ENCODE results near the gene FPR3. TPM values are rescaled to one million over a fixed set of nuclear protein-coding genes. Genes with fewer than 3 reads are reported as not detected.

The FPR3 gene
- polyA plus RNA-seq, 1 donor from 2014 or later, result not detected

DNA sequence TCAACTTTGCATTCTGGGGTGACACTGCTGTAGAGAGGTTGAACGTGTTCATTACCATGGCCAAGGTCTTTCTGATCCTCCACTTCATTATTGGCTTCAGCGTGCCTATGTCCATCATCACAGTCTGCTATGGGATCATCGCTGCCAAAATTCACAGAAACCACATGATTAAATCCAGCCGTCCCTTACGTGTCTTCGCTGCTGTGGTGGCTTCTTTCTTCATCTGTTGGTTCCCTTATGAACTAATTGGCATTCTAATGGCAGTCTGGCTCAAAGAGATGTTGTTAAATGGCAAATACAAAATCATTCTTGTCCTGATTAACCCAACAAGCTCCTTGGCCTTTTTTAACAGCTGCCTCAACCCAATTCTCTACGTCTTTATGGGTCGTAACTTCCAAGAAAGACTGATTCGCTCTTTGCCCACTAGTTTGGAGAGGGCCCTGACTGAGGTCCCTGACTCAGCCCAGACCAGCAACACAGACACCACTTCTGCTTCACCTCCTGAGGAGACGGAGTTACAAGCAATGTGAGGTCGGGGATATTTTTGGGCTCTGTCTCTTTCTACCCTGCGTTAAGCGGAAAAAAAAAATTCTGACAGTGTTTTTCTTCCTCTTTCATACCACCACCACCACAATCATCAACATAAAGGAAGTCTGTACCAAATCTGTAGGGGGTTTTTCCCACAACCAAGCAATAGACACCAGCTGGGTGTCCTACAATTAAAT is 29.5 kb downstream of the FPR3 start:
- no peak overlapping the region for H2AFZ ChIP-seq (ENCODE audit: low read depth, low read length)
- H3K27me3 ChIP-seq (ENCODE audit: insufficient read depth, low read depth, low read length), result no peaks in the 10 kb centered on the region
- no peaks in the 10 kb centered on the region for H3K36me3 ChIP-seq (ENCODE audit: insufficient read depth, low read length)
- no peaks in the 10 kb centered on the region for H3K79me2 ChIP-seq (replicated peaks; ENCODE audit: insufficient read depth, low read length)
- no peak overlapping the region for H3K4me2 ChIP-seq (ENCODE audit: low read length)
- H4K20me1 ChIP-seq (ENCODE audit: insufficient read depth), result no peaks in the 10 kb centered on the region
- H3K9me3 ChIP-seq (ENCODE audit: low read length), result peaks cover under 1% of the 10 kb centered on the region
- no peaks in the 10 kb centered on the region for H3F3A ChIP-seq (ENCODE audit: insufficient read depth, low read length, poor library complexity, severe bottlenecking)
- H3K4me3 ChIP-seq (ENCODE audit: low read length), result no peak overlapping the region
- H3K27ac ChIP-seq (ENCODE audit: low read length), result no peak overlapping the region
- H3K9me2 ChIP-seq (ENCODE audit: insufficient read depth, low read length), result no peaks in the 10 kb centered on the region
- no peak overlapping the region for H3K9ac ChIP-seq (ENCODE audit: low read length)
- TF ChIP-seq REST (IDR thresholded peaks at IDR 0.05; ENCODE audit: borderline replicate concordance) (no peak), MXI1 (conservative IDR thresholded peaks at IDR 0.05; ENCODE audit: poor library complexity, severe bottlenecking) (no peak), POLR2AphosphoS5 (IDR thresholded peaks at IDR 0.05) (no peak), TAF1 (IDR thresholded peaks at IDR 0.05; ENCODE audit: low read depth) (no peak), SMC3 (conservative IDR thresholded peaks at IDR 0.05; ENCODE audit: poor library complexity) (no peak), EZH2 (IDR thresholded peaks at IDR 0.05; ENCODE audit: borderline replicate concordance, insufficient read depth, low read length, poor library complexity, severe bottlenecking) (no peak), EP300 (conservative IDR thresholded peaks at IDR 0.05; ENCODE audit: poor library complexity, severe bottlenecking) (no peak), RAD21 (conservative IDR thresholded peaks at IDR 0.05) (no peak)
- TF ChIP-seq, protein P1, sequence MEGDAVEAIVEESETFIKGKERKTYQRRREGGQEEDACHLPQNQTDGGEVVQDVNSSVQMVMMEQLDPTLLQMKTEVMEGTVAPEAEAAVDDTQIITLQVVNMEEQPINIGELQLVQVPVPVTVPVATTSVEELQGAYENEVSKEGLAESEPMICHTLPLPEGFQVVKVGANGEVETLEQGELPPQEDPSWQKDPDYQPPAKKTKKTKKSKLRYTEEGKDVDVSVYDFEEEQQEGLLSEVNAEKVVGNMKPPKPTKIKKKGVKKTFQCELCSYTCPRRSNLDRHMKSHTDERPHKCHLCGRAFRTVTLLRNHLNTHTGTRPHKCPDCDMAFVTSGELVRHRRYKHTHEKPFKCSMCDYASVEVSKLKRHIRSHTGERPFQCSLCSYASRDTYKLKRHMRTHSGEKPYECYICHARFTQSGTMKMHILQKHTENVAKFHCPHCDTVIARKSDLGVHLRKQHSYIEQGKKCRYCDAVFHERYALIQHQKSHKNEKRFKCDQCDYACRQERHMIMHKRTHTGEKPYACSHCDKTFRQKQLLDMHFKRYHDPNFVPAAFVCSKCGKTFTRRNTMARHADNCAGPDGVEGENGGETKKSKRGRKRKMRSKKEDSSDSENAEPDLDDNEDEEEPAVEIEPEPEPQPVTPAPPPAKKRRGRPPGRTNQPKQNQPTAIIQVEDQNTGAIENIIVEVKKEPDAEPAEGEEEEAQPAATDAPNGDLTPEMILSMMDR (IDR thresholded peaks at IDR 0.05; ENCODE audit: poor library complexity, severe bottlenecking), result no peak

GRCh38 chr19:51830274-51830673 is 35.3 kb downstream of the FPR3 start:
- TF ChIP-seq, protein P1 (IDR thresholded peaks at IDR 0.05; ENCODE audit: poor library complexity, severe bottlenecking), result no peak
- TF ChIP-seq EZH2 (IDR thresholded peaks at IDR 0.05; ENCODE audit: borderline replicate concordance, insufficient read depth, low read length, poor library complexity, severe bottlenecking) (no peak), TAF1 (IDR thresholded peaks at IDR 0.05; ENCODE audit: low read depth) (no peak), EP300 (conservative IDR thresholded peaks at IDR 0.05; ENCODE audit: poor library complexity, severe bottlenecking) (no peak), REST (IDR thresholded peaks at IDR 0.05; ENCODE audit: borderline replicate concordance) (no peak), RAD21 (conservative IDR thresholded peaks at IDR 0.05) (no peak), MXI1 (conservative IDR thresholded peaks at IDR 0.05; ENCODE audit: poor library complexity, severe bottlenecking) (no peak), POLR2AphosphoS5 (IDR thresholded peaks at IDR 0.05) (no peak), SMC3 (conservative IDR thresholded peaks at IDR 0.05; ENCODE audit: poor library complexity) (no peak)
- H3F3A ChIP-seq (ENCODE audit: insufficient read depth, low read length, poor library complexity, severe bottlenecking), result no peaks in the 10 kb centered on the region
- no peaks in the 10 kb centered on the region for H3K9me2 ChIP-seq (ENCODE audit: insufficient read depth, low read length)
- H3K79me2 ChIP-seq (replicated peaks; ENCODE audit: insufficient read depth, low read length), result no peaks in the 10 kb centered on the region
- no peak overlapping the region for H3K4me2 ChIP-seq (ENCODE audit: low read length)
- no peaks in the 10 kb centered on the region for H3K36me3 ChIP-seq (ENCODE audit: insufficient read depth, low read length)
- no peak overlapping the region for H3K9ac ChIP-seq (ENCODE audit: low read length)
- H4K20me1 ChIP-seq (ENCODE audit: insufficient read depth), result no peaks in the 10 kb centered on the region
- H2AFZ ChIP-seq (ENCODE audit: low read depth, low read length), result no peak overlapping the region
- H3K27me3 ChIP-seq (ENCODE audit: insufficient read depth, low read depth, low read length), result no peaks in the 10 kb centered on the region
- no peak overlapping the region for H3K27ac ChIP-seq (ENCODE audit: low read length)
- peaks cover 4% of the 10 kb centered on the region for H3K9me3 ChIP-seq (ENCODE audit: low read length)
- no peak overlapping the region for H3K4me3 ChIP-seq (ENCODE audit: low read length)

All from neural cell (in vitro differentiated cells).